Esophagus muscularis mucosa (tissue), 4 donors: Measurements from ENCODE around the gene FOXK1.

Source experiments
- EP300 ChIP-seq: sonication (generic); formaldehyde crosslinking; IDR thresholded peaks from one replicate; pipeline ENCODE4 v1.6.1; 2017; ENCODE audit warnings: antibody characterized with exemption
- POLR2A ChIP-seq: fragments of 450-650 bp; IDR thresholded peaks from one replicate; pipeline ENCODE4 v1.6.1; 2017; ENCODE audit warnings: antibody characterized with exemption, moderate library complexity, mild to moderate bottlenecking, low read depth
- POLR2AphosphoS5 ChIP-seq, 2 donors: sonication (generic); formaldehyde crosslinking; IDR thresholded peaks; one replicate each; pipeline ENCODE4 v1.6.1; 2017; ENCODE audit warnings: antibody characterized with exemption in 2 of 2
- TF ChIP-seq, protein P1 (sequence below), 3 experiments: fragments of 200-600 bp in 2 of 3; fragments of 450-650 bp in 1 of 3; sonication (generic) in 2 of 3; IDR thresholded peaks; one replicate each; pipeline ENCODE4 v1.5.1; 2017 to 2019; ENCODE audit warnings: antibody characterized with exemption in 3 of 3, mild to moderate bottlenecking in 2 of 3, moderate library complexity in 1 of 3

DNA sequence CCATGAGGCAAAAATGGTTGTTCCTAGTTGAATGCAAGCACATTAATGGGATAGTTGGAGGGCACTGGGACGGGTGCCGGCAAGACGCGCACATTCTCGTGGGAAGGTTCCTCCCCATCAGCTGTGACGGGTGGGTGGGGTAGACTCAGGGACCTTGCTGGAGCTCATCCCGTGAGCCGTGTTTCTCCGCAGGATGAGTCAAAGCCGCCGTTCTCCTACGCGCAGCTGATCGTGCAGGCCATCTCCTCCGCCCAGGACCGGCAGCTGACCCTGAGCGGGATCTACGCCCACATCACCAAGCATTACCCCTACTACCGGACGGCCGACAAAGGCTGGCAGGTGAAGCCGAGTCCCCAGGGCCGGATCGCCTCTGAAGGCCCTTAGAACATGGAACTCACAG lies 73.0 kb downstream of the FOXK1 start:
- TF ChIP-seq, protein P1, sequence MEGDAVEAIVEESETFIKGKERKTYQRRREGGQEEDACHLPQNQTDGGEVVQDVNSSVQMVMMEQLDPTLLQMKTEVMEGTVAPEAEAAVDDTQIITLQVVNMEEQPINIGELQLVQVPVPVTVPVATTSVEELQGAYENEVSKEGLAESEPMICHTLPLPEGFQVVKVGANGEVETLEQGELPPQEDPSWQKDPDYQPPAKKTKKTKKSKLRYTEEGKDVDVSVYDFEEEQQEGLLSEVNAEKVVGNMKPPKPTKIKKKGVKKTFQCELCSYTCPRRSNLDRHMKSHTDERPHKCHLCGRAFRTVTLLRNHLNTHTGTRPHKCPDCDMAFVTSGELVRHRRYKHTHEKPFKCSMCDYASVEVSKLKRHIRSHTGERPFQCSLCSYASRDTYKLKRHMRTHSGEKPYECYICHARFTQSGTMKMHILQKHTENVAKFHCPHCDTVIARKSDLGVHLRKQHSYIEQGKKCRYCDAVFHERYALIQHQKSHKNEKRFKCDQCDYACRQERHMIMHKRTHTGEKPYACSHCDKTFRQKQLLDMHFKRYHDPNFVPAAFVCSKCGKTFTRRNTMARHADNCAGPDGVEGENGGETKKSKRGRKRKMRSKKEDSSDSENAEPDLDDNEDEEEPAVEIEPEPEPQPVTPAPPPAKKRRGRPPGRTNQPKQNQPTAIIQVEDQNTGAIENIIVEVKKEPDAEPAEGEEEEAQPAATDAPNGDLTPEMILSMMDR (IDR thresholded peaks at IDR 0.05) = no peak
- no peak for TF ChIP-seq POLR2AphosphoS5 (IDR thresholded peaks at IDR 0.05)
- no peak for TF ChIP-seq POLR2A
- no peak for TF ChIP-seq EP300
